Activated CD4-positive, alpha-beta T cell treated with anti-CD3 and anti-CD28 coated beads, Interleukin-2, amount 50 U/mL, for 16 hours (primary cell): ENCODE measurements around the gene CRYGS.
"Not testable (repeated sequence)": the region's sequence is repeated elsewhere in the genome, so short reads cannot be mapped to it uniquely, and the experiment has no call there.

Experiments
- DNase-seq: peaks from one replicate; pipeline ENCODE4 v3.0.0-alpha.2; 2020

The CRYGS gene

GRCh38 chr3:186551387-186551786, 7.2 kb upstream of the CRYGS start:
- no peak for DNase-seq

GRCh38 chr3:186549497-186549896, 5.3 kb upstream of the CRYGS start:
- DNase-seq = no peak

- DNase-seq = no peak
These were observed 3.3 kb downstream of the CRYGS start for GRCh38 chr3:186540835-186541226.

GRCh38 chr3:186540221-186540834, 3.9 kb downstream of the CRYGS start:
- peak; percentile 89 for DNase-seq

GRCh38 chr3:186538779-186539178, 5.4 kb downstream of the CRYGS start:
- DNase-seq = no peak

GRCh38 chr3:186536883-186537844, 7.0 kb downstream of the CRYGS start:
- DNase-seq = peak; percentile 69

- peak; percentile 86 for DNase-seq
These were observed 10.0 kb downstream of the CRYGS start for GRCh38 chr3:186534113-186534669.

- no peak for DNase-seq
These were observed 11.5 kb downstream of the CRYGS start for GRCh38 chr3:186532598-186533072.

GRCh38 chr3:186531694-186532093, 12.5 kb downstream of the CRYGS start:
- DNase-seq = not testable (repeated sequence)

GRCh38 chr3:186530415-186530814, 13.8 kb downstream of the CRYGS start:
- no peak for DNase-seq

GRCh38 chr3:186529201-186529999, 14.8 kb downstream of the CRYGS start:
- no peak for DNase-seq

GRCh38 chr3:186526256-186526606, 17.9 kb downstream of the CRYGS start:
- no peak for DNase-seq

- no peak for DNase-seq
These were observed 18.6 kb downstream of the CRYGS start for GRCh38 chr3:186525369-186526255.

GRCh38 chr3:186524616-186525015, 19.6 kb downstream of the CRYGS start:
- no peak for DNase-seq

- no peak for DNase-seq
These were observed 20.7 kb downstream of the CRYGS start for GRCh38 chr3:186523434-186523833.

GRCh38 chr3:186523022-186523421, 21.2 kb downstream of the CRYGS start:
- no peak for DNase-seq

GRCh38 chr3:186520957-186521842, 23.0 kb downstream of the CRYGS start:
- DNase-seq = peak; percentile 87

GRCh38 chr3:186520431-186520830, 23.7 kb downstream of the CRYGS start:
- DNase-seq = no peak

GRCh38 chr3:186519021-186519658, 25.0 kb downstream of the CRYGS start:
- peak; percentile 89 for DNase-seq

- DNase-seq = no peak
These were observed 27.0 kb downstream of the CRYGS start for GRCh38 chr3:186517218-186517617.
